GM12872 (cell line): Measurements from ENCODE around the gene MAP2K6.

Experiments
- CTCF ChIP-seq: IDR thresholded peaks from 3 replicates; pipeline ENCODE4 v1.5.1; 2011; ENCODE audit warnings: low read depth, mild to moderate bottlenecking, low read length, moderate library complexity; ENCODE audit not compliant: insufficient read depth

MAP2K6 gene

GRCh38 chr17:69540356-69540755, 125.9 kb downstream of the MAP2K6 start:
- TF ChIP-seq CTCF: no peak

GRCh38 chr17:69547230-69547629, 132.7 kb downstream of the MAP2K6 start:
- TF ChIP-seq CTCF: no peak

GRCh38 chr17:69547947-69548346, 133.4 kb downstream of the MAP2K6 start:
- no peak for TF ChIP-seq CTCF

- TF ChIP-seq CTCF: no peak
These were observed 136.9 kb downstream of the MAP2K6 start for GRCh38 chr17:69551212-69552010.

GRCh38 chr17:69552986-69553667, 138.6 kb downstream of the MAP2K6 start:
- no peak for TF ChIP-seq CTCF

- no peak for TF ChIP-seq CTCF
These were observed 140.6 kb downstream of the MAP2K6 start for GRCh38 chr17:69555056-69555455.

GRCh38 chr17:69557339-69557738, 142.8 kb downstream of the MAP2K6 start:
- TF ChIP-seq CTCF: no peak
